GM18499 (cell line): Measurements from ENCODE around the gene KLF13.

Experiments used
- ATAC-seq: cut with Tn5 transposase; IDR thresholded peaks from one replicate; pipeline ENCODE4 v1.9.1; 2021; ENCODE audit warnings: moderate number of reproducible peaks; ENCODE audit not compliant: insufficient read depth, unreplicated experiment

The KLF13 gene

GRCh38 chr15:31314380-31314779 lies 12.3 kb upstream of the KLF13 start:
- ATAC-seq = no peak

GRCh38 chr15:31316135-31316795 lies 10.4 kb upstream of the KLF13 start:
- no peak for ATAC-seq

DNA sequence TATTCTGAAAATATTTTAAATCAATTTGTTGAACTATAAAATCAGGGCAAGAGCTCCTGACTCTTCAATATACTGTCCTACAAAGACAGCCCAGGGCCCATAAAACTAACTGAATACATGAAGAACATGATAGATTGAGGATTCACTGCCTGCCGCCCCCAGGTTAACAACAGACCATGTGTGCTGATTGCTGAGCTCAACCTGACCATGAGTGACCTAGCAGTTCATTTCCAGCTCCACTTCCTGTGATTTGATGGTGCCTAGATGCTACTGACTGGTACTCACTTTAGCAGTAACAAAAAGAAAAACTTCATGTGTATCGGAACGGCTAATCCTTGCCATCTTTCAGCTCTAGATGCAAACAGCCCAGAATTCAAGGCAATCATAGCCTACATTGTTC lies 9.6 kb upstream of the KLF13 start:
- no peak for ATAC-seq

GRCh38 chr15:31317421-31318327 lies 9.0 kb upstream of the KLF13 start:
- ATAC-seq = no peak

GRCh38 chr15:31318429-31318828 lies 8.2 kb upstream of the KLF13 start:
- no peak for ATAC-seq

- no peak for ATAC-seq
Measured at GRCh38 chr15:31320022-31320421, 6.6 kb upstream of the KLF13 start.

GRCh38 chr15:31321418-31321817 lies 5.2 kb upstream of the KLF13 start:
- ATAC-seq = no peak

- ATAC-seq = no peak
Measured at GRCh38 chr15:31322504-31322903, 4.1 kb upstream of the KLF13 start.

GRCh38 chr15:31323627-31324026 lies 3.0 kb upstream of the KLF13 start:
- ATAC-seq = no peak

DNA sequence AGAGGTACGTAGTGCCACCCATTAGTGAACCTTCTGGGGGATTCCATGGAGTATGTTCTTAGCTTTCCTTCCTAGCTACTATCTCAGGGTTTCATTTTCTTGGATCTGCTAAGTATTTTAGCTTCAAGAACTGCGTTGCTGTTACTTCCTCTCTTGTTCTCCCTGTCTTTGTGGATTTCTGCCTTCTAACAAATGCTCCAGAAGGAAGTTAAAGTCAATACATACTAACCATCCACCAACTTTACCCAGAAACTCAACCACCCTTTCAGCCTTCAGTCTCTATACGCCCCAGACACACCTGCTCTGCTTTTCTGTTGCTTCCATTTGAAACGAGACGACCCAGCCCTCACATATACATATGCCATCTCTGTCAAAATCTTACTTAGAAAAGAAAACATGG lies 2.4 kb upstream of the KLF13 start:
- ATAC-seq = no peak

DNA sequence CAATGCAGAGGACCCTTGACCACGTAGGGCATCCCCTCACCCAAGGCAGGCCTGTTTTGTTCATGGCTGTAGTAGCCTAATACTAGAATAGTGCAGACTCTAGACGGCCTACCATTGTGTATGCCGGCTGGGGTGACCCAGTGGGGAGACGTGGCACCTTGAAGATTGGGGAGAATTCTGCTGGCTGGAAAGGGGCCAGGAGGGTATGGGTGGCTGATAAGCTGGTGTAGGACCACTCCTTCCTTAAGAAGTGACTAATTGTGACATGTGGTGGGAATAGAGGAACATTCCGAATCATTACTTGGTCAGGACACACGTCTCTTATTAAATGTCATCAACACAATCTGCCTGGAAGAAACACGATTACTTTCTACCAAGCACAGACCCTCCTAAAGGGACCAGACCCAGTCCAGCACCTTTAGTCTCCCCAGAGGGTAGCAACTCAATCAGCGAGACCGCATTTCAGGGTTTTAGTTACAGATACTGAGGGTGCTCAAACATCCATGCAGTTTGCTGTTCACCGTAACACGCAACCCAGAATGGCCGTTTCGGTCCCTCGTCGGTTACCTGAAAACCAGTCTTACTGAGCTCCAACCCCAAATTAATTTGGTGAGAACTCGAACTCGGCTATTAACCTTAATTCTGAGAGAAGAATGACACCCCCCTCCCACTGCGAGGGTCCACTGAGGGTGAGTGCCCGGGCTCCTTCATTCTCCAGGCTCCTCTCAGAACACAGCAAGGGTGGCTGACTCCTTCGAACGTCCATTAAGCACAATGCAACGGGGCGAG lies 1.6 kb upstream of the KLF13 start:
- ATAC-seq = no peak

DNA sequence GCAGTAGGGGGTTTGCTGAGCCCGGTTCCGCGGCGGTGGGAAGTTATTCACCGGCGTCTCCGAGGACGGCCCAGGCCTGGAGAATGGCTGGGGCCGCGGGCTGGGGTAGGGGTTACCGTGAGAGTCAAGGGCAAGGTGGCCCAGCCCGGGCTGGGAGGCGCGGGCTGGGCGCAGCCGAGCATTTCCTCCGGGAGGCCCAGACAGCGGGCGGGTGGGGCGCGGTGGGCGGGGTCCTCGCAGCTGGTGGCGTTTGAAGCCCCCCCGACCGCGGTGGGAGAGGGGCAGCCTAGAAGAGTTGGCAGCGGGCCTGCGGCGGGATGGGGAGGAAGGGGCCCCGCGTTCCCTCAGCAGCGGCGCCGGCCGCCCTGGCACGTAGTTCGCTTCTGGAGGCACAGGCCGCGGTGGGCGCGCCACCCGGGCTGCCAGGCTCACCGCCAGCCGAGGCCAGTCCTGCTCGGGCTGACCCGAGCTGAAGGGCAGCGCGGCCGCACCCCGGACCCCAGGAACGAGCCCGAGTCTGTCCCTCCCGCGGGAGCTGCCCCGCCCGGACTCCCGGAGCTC lies 960 bp upstream of the KLF13 start:
- peak; percentile 0 for ATAC-seq

DNA sequence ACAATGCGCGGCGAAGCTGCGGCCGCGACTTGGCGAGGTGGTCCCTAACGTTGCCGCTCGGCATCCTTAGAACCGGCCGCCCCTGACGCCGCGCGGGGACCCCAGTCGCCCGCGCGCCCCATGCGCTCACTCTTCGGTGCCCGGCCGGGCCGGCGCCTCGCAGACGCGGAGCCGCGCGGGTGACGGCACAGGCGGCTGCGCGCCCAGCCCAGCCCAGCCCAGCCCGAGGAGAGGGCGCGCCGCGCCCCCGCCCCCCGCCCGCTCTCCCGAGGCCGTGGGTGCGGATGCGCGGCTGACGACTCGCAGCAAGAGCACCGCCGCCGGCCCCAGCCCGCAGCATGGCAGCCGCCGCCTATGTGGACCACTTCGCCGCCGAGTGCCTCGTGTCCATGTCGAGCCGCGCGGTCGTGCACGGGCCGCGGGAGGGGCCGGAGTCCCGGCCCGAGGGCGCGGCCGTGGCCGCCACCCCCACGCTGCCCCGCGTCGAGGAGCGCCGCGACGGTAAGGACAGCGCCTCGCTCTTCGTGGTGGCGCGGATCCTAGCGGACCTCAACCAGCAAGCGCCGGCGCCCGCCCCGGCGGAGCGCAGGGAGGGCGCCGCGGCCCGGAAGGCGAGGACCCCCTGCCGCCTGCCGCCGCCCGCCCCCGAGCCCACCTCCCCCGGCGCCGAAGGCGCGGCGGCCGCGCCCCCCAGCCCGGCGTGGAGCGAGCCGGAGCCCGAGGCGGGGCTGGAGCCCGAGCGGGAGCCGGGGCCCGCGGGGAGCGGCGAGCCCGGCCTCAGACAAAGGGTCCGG lies 437 bp downstream of the KLF13 start:
- ATAC-seq = no peak

- ATAC-seq = no peak
Measured at GRCh38 chr15:31327669-31328427, 1.2 kb downstream of the KLF13 start.

- no peak for ATAC-seq
Measured at GRCh38 chr15:31328428-31328968, 1.9 kb downstream of the KLF13 start.

DNA sequence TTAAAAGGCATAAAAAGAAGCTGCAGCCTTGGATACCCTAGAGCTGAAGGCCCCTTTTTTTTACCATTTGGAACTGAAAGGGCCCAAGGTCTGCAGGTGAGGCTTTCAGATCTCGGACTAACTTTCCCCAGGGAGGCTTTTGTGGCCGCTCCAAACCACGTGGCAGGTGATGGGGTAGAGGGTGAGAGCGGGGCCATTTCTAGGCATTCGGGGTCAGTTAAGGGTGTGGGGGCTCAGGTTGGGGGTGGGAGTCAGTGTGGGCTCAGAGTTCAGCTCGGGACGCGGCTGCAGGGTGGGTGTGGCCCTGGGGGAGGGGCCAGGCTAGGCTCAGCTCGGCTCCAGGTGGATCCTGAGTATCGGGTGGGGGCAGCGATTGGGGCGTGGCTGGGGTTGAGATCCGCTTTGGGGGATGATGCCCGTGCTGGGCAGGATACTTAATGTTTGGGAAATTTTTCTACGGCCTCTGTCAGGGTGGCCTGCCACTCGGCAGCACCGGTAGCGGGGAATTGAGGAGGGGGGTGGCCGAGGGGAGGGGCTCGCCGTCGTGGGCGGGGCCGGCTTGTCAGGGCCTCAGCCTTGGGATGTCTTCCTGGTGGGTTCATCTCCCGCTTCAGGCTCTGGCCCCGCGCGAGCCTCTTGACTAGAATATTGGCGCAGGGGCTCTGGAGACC lies 2.5 kb downstream of the KLF13 start:
- ATAC-seq = no peak

DNA sequence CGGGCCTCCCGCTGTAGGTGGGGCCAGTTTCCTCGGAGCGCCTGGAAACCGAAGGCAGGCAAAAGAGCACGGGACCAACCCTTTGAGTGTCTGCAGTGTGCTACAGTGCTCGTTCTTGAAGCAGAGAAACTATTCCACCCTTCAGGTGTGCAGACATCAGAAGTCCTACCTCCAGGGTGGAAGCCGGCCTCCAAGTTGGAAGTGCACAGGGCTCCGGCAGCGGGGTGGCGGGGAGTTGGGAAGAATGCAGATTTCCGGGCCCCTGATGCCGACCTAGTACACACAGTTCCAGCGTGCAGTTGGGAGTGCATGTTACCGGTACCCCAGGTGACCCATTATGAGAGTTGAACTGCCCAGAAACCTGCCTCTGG lies 3.0 kb downstream of the KLF13 start:
- ATAC-seq = no peak

DNA sequence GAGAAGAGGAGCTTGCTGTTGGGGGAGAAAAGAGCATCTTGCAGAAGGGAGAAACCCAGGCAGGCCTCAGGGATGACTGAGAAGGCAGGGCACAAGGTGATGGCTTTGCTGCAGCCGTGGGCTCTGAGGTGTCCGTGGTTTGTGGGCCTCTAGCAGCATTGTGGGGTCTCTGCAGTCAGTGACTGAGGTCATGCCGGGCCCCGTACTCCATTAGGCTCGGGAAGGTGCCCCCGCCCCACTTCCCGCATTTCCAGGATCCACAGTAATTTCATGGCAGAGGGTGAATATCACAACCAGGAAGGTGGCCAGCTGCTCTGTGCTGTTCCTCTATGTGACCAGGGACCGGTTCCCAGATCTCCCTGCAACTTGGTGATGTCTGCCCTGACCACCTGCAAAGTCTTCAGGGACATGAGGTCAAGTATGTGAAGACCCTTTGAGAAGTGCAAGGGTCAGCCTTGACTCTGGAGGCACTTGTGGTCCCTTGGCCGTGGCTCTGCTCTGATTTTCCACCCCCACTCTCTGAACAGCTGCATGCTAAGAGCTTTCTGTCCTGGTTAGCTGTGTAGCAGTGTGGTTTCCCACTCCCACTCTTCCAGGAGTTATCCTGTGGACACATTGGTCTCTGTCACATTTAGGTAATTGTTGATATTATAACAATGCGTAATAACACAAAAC lies 3.6 kb downstream of the KLF13 start:
- ATAC-seq = no peak
